Measurements from ENCODE around the gene SPRED3. TPM values are rescaled to one million over a fixed set of nuclear protein-coding genes. Genes with fewer than 3 reads are reported as not detected.
"Not testable (repeated sequence)": the region's sequence is repeated elsewhere in the genome, so short reads cannot be mapped to it uniquely, and the experiment has no call there.

Gene SPRED3
- total and polyA plus RNA-seq, 2 donors (not counting 1 experiment from before 2014, with no cell fraction given): 1.5 to 2.0 TPM

GRCh38 chr19:38409631-38410133, 21.2 kb downstream of the SPRED3 start:
- H3K4me1 ChIP-seq (ENCODE audit: control insufficient read depth, extremely low read depth, insufficient read depth, low read length): no peaks in the 10 kb centered on the region
- H3K4me2 ChIP-seq (ENCODE audit: extremely low read depth, insufficient read depth, low read length): no peak overlapping the region
- TF ChIP-seq CTCF (conservative IDR thresholded peaks at IDR 0.05 in 1 of 2, IDR thresholded peaks at IDR 0.05 in 1 of 2; ENCODE audit: low read depth in 1 of 2, low read length in 2 of 2) (no peak), EZH2 (IDR thresholded peaks at IDR 0.05; ENCODE audit: low read length, missing control alignments) (no peak)
- no peaks in the 10 kb centered on the region for H3K27me3 ChIP-seq (ENCODE audit: control insufficient read depth, insufficient read depth, low read length)
- H4K20me1 ChIP-seq (ENCODE audit: control insufficient read depth, extremely low read depth, insufficient read depth, low read length): no peaks in the 10 kb centered on the region
- no peaks in the 10 kb centered on the region for H3K79me2 ChIP-seq (ENCODE audit: control insufficient read depth, insufficient read depth, low read length)
- H2AFZ ChIP-seq (ENCODE audit: low read length): no peak overlapping the region
- H3K36me3 ChIP-seq (ENCODE audit: control insufficient read depth, insufficient read depth, low read length): peaks cover 2% of the 10 kb centered on the region
- H3K4me3 ChIP-seq (replicated peaks in 1 of 4; ENCODE audit: control extremely low read depth in 1 of 4, insufficient read depth in 1 of 4, low read depth in 3 of 4, low read length in 4 of 4): no peak overlapping the region
- no peaks in the 10 kb centered on the region for H3K9me3 ChIP-seq (ENCODE audit: control insufficient read depth, insufficient read depth, low read depth, low read length)
- DNase-seq (ENCODE audit: low read depth in 2 of 2): peak; percentile 44 to 54
- no peak overlapping the region for H3K9ac ChIP-seq (ENCODE audit: insufficient read depth, low read length)
- no peak overlapping the region for H3K27ac ChIP-seq (ENCODE audit: insufficient read depth, low read length)

- not testable (repeated sequence) for H3K4me3 ChIP-seq (replicated peaks in 1 of 4; ENCODE audit: control extremely low read depth in 1 of 4, insufficient read depth in 1 of 4, low read depth in 3 of 4, low read length in 4 of 4); H3K4me1 ChIP-seq (ENCODE audit: control insufficient read depth, extremely low read depth, insufficient read depth, low read length); H3K27ac ChIP-seq (ENCODE audit: insufficient read depth, low read length); H3K36me3 ChIP-seq (ENCODE audit: control insufficient read depth, insufficient read depth, low read length); DNase-seq (ENCODE audit: low read depth in 2 of 2); H4K20me1 ChIP-seq (ENCODE audit: control insufficient read depth, extremely low read depth, insufficient read depth, low read length); H3K9ac ChIP-seq (ENCODE audit: insufficient read depth, low read length); H3K4me2 ChIP-seq (ENCODE audit: extremely low read depth, insufficient read depth, low read length); H2AFZ ChIP-seq (ENCODE audit: low read length); H3K9me3 ChIP-seq (ENCODE audit: control insufficient read depth, insufficient read depth, low read depth, low read length); H3K79me2 ChIP-seq (ENCODE audit: control insufficient read depth, insufficient read depth, low read length); H3K27me3 ChIP-seq (ENCODE audit: control insufficient read depth, insufficient read depth, low read length)
Measured at GRCh38 chr19:38410407-38410806, 21.9 kb downstream of the SPRED3 start.

- no peaks in the 10 kb centered on the region for H3K27me3 ChIP-seq (ENCODE audit: control insufficient read depth, insufficient read depth, low read length)
- H3K36me3 ChIP-seq (ENCODE audit: control insufficient read depth, insufficient read depth, low read length): peaks cover 2% of the 10 kb centered on the region
- no peak overlapping the region for H3K27ac ChIP-seq (ENCODE audit: insufficient read depth, low read length)
- no peak overlapping the region for H3K4me2 ChIP-seq (ENCODE audit: extremely low read depth, insufficient read depth, low read length)
- no peaks in the 10 kb centered on the region for H3K4me1 ChIP-seq (ENCODE audit: control insufficient read depth, extremely low read depth, insufficient read depth, low read length)
- H3K9me3 ChIP-seq (ENCODE audit: control insufficient read depth, insufficient read depth, low read depth, low read length): no peaks in the 10 kb centered on the region
- H4K20me1 ChIP-seq (ENCODE audit: control insufficient read depth, extremely low read depth, insufficient read depth, low read length): no peaks in the 10 kb centered on the region
- no peak overlapping the region for H2AFZ ChIP-seq (ENCODE audit: low read length)
- no peak for DNase-seq (ENCODE audit: low read depth in 2 of 2)
- no peaks in the 10 kb centered on the region for H3K79me2 ChIP-seq (ENCODE audit: control insufficient read depth, insufficient read depth, low read length)
- H3K9ac ChIP-seq (ENCODE audit: insufficient read depth, low read length): no peak overlapping the region
- TF ChIP-seq EZH2 (IDR thresholded peaks at IDR 0.05; ENCODE audit: low read length, missing control alignments): no peak
- H3K4me3 ChIP-seq (replicated peaks in 1 of 4; ENCODE audit: control extremely low read depth in 1 of 4, insufficient read depth in 1 of 4, low read depth in 3 of 4, low read length in 4 of 4): no peak overlapping the region
Measured at GRCh38 chr19:38411041-38411712, 22.7 kb downstream of the SPRED3 start.

GRCh38 chr19:38411898-38412297, 23.4 kb downstream of the SPRED3 start:
- H3K4me3 ChIP-seq (replicated peaks in 1 of 4; ENCODE audit: control extremely low read depth in 1 of 4, insufficient read depth in 1 of 4, low read depth in 3 of 4, low read length in 4 of 4); H3K4me2 ChIP-seq (ENCODE audit: extremely low read depth, insufficient read depth, low read length); H3K27ac ChIP-seq (ENCODE audit: insufficient read depth, low read length); H3K9me3 ChIP-seq (ENCODE audit: control insufficient read depth, insufficient read depth, low read depth, low read length); H3K79me2 ChIP-seq (ENCODE audit: control insufficient read depth, insufficient read depth, low read length); H3K27me3 ChIP-seq (ENCODE audit: control insufficient read depth, insufficient read depth, low read length); H3K4me1 ChIP-seq (ENCODE audit: control insufficient read depth, extremely low read depth, insufficient read depth, low read length); DNase-seq (ENCODE audit: low read depth in 2 of 2); H2AFZ ChIP-seq (ENCODE audit: low read length); H4K20me1 ChIP-seq (ENCODE audit: control insufficient read depth, extremely low read depth, insufficient read depth, low read length); H3K36me3 ChIP-seq (ENCODE audit: control insufficient read depth, insufficient read depth, low read length); H3K9ac ChIP-seq (ENCODE audit: insufficient read depth, low read length): not testable (repeated sequence)

Measured in fibroblast of lung (primary cell).